NCI-H1694 treated with DMSO at 0.1 percent for 48 hours (cell line): Measurements from ENCODE around the gene MFAP3L.

ENCODE experiments used
- DNase-seq: peaks from one replicate; lab custom pipeline; 2025; lab: John Stamatoyannopoulos, UW

The MFAP3L gene

DNA sequence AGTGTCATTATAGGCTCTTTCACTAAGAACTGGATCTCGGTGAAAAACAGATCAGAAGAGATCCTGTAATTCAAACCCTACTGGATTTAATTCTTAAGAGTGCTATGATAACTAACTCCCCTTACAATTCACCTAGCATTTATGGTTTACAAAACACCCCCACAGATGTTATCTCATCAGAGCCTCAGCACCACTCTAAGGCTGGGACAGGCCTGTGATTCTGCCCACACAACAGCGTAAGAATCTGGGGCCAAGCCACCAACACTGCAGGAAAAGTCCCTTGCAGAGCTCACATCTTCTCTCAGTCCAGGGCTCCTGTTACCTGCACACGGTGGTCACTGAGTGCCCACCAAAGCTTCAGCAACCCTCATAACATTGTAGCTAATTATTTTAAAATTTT lies 8.9 kb downstream of the MFAP3L start:
- no peak for DNase-seq

DNA sequence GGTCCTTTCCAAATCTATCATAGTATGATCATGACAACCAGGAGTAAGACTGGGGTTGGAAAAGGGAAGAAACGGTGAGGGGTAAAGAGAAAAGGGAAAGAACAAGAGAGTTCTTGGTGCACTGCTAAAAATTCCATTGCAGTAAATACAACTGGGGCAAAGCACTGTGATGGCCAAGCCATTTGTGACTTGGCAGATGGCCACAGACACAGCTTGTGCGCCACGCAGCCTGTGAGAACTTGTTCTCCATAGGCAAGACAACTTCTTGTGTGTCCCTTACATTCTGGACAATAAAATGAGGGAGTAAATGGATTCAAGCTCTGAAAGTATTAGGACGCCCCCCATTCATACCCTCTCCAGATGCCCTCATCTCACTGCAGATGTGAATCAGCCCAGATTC lies 10.9 kb downstream of the MFAP3L start:
- no peak for DNase-seq

DNA sequence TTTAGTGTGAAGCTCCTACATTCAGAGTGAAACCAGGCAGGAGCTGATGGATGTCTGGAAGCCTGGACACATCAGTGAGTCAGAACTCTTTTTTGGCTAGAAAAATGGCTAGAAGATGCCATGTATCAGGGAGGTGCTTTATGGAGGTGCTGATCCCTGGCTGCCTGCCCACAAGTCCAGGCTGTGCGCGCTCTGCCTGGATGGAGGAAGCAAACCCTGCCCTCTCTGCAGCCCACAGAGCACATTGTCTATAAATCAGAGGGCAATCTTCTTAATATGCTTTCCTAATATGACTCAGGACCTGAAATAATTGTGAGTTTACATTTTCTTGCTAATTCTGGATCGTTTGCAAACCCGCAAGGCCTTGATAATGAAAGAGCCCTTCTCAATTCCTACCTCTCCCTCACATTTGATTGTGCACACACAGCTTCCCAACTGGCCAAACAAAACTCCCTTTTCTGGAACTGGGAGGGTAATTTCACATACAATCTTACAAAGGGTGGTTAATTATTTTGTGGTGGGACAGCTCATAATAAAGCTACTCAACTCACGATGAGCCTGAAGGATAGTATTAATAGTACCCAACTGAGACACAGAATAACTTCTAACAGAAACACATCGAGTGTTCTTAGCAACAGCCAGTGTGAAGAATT lies 11.7 kb downstream of the MFAP3L start:
- DNase-seq: no peak

DNA sequence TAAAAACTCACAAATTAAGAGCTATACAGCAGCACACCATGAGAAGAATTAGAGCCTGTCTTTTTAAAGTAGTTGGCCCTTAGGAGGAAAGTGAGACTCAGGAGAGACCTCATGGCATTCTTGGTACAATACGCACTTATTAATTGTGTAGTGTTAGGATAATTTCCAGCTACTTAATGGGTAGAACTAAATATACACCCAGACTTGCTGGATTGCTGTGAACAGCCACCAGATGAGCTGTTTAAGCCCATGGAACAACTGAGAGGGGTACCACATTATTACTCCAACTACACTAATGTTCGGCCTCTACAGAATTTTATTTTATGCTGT lies 13.6 kb downstream of the MFAP3L start:
- no peak for DNase-seq

DNA sequence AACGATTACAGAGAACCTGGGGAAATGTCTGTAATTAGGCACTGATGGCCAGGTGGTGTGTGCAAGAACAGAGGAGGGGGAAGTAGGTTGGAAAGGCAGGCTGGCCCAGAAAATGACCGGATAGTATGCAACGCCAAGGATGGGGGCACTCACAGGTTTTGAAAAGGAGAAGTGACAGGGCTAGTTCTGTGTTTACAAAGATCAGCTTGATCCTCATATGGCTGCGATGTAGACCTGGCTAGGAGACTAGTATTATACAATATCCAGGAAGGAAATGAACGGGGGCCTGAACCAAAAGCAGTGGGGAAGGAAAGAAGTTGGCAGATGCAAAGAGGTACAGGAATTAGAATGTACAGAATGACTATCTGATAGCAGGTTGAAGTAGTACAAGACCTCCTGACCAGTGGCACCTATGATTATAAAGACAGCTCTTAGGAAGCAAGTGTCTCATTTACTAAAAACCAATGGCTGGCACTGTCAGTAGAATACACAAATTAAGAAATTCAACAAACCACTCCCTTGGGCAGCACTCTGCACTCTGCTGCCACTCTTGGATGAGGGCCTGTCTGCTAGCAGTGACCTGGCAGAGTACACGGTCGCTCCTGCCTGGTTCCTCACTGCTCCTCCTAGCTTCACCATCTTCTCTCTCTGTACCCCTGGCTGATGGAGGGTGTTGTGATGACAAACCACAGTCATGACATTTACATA lies 14.1 kb downstream of the MFAP3L start:
- no peak for DNase-seq

DNA sequence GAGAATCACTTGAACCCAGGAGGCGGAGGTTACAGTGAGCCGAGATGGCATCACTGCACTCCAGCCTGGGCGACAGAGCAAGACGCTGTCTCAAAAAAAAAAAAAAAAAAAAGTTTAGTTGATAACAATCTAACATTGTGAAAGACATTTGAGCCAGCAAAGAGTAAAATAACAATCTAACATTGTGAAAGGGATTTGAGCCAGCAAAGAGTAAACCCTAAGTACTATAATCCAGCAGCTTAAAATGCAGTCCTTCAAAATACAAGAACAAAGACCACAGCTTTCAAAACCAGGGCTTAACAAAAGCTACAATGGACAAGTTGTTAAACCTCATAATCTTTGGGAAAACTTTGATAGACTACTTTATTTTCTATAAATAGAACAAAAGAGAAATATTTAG lies 16.9 kb downstream of the MFAP3L start:
- no peak for DNase-seq

DNA sequence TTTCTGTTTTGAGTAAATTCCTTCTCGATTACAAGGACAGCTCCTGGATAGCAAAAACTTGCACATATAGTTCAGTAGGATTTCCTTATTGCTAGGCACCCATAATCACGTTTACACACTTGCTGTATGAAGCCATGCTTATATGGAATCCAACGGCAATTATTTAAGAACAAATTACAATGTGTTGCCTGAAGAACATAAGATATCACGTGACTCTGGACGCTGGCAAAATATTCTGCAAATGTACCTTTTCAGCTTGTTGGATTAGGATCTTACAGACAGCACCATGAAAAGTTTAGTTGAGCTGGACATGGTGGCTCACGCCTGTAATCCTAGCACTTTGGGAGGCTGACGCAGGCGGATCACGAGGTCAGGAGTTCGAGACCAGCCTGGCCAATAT lies 17.4 kb downstream of the MFAP3L start:
- no peak for DNase-seq

DNA sequence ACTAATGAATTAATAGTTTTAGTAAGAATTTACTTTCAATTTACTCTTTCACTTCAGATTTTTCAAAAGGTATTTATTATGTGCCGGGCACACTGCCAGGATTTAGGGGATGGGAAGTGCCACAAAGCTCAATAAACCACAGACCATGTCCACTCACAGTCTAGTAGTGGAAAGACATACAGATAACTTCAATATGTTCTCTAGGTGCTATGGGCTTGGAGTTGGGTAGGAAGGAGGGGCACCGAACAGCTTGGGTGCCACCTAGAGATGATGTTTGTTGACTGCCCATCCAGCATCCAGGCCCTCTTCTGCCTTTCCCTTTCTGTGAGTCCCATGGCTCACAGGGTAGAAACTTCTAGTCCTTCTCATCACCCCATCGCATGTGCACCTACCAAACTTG lies 17.8 kb downstream of the MFAP3L start:
- no peak for DNase-seq

DNA sequence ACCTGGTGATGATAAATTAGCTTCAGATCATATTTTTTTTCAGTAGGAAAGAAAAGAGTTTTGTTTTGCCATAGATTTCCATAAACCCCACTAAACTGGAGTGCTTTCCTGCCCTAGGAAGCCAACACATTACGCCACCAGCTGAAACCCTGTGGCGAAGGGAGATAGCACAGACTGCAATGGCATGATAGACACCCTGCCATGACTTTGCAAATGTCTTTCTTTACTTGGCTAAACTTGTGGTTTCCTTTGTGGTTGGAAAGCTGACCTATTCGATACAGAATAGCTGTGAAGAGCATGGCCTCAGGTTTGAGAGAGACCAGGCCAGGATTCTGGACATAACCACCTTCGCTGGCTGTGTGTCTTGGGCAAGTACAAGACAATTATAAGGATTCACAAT lies 19.1 kb downstream of the MFAP3L start:
- DNase-seq: no peak

DNA sequence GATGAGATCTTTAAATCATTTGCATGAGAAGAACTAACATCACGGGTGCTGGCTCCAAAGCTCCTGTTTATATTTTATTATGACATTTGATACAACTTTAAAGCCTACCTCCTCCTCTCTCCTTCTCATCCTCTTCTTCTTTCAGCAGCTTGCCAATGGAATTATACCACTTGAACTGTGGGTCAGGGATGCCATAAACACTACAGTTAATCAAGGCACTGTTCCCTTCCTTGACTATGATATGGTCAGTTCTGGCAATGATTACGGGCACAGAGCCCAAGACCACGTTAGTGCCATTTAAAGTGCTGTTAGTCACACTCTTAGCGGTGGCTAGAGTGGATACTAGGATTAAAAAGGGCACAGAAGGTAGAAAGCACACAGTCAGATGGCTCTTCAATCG lies 20.7 kb downstream of the MFAP3L start:
- no peak for DNase-seq

DNA sequence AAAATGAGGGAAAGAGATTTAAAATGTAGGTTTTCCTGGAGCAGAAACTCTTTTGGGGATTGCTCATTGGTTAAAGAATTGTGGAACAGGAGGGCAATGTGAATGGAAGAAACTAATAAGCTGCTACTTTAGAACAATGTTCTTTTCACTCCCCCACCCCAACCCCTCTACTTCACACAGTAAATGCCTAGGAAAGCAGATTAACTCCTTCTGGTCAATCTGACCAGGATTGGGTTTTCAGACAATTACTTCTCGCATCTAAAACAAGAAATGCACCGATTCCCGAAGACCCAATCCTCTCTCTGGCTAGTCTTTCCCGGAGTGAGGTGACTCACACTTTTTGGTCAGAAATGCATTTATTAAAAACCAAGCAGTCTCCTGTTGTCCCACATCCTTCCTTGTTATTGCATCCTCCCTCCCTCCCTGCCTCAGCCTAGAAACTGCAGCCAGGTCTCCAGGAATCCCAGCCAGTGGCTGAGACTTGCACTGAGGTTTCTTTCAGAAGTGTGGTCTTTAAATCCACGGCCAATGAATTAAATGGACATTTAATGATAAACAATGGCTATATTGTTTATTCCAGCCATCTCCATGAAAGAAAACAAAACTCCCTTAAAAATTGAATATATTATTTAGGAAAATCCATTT lies 21.4 kb downstream of the MFAP3L start:
- no peak for DNase-seq

DNA sequence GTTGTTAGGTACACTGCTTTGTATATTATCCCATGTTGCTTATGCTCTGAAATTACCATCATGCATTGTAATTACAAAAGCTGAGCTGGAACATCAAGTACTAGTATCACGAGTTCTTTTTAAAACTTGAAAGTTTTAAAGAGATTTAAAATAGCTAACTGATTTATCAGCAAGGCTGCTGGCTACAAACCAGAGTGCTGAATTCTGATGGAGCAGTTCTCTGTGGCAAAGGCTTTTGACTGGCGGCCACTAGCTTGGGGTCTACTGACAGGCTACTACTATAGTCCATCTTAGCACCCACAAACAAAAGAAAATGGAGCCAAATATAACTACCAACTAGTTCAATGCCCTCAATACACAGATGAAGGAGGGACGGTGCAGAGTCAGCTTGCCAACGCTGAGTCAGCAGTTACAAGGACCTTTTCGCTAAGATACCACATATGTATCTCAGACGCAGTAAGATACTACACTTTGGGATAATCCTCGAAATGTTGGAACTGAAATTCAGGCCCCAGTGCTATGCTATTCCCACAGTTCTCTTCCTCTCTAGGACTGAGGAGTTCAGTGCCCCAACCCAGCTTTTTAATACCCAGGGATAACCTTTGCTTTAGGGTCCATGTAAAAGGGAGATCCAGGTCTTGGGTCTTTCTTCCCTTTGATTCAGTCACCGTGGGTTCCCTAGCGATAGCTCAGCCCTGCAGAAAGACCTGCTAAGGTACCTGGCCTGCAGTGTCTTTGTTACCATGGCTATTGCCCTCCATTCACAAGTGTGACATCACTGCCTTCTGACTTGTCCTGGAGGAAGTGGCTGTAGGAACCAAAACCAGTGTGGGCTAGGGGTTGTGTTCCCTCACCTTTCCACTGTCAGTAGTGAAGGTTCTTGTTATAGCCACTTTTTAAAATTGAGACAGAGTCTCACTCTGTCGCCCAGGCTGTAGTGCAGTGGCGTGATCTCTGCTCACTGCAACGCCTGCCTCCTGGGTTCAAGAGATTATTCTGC lies 22.8 kb downstream of the MFAP3L start:
- DNase-seq: no peak

DNA sequence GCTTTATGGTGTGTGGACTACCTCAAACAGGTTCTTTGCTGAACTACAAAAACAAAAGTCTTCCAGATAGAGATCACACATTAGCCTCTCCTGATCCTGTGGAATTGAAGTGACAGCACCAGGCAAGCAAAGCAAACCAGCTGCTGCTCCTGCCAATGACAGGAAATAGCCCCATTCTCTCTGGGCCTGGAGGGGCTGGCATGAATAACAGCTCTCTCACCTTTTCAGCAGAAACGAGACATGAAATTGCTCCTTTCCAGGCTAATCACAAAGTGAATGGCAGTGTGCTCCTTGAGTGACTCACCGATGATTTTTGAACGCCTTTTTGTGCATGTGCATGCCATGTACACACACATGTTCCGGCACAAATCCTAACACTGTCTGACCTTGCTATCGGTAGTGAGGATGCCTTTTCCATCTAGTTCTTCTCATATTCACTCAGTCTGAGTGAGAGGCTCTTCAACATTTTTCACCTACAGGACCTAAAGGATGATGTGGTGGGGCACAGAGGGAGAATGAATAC lies 24.4 kb downstream of the MFAP3L start:
- no peak for DNase-seq

DNA sequence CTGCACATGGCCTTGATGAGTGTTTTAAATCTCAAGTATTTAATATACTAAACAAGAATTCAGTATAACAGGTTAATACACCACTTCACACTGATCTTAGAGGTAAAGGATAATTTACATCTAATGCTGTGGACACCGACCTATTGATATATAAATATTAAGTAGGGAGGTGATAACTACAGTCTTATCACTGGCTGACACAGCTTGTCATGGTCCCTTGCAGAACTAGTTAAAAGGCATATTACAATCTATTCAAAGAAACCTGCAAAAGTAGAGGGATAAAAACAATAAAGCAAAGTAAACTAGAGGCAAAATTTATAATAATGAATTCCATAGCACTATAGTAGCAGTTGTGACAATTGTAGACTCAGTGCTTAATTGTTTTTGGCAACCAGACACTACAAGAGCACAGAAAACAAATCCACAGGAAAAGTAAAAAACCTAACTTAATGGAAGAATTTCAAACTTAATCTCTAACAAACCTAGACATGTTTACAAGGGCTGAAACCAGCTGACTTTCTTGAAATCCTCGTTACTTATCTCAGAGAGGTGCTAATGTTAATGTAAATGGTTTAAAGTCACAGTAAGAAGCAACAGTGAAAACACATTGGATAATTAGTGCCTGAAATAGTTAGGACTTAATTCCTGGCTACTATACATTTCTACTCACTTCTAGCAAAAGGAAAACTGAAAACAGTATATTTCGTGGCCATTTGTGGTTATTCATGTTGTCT lies 25.0 kb downstream of the MFAP3L start:
- no peak for DNase-seq

DNA sequence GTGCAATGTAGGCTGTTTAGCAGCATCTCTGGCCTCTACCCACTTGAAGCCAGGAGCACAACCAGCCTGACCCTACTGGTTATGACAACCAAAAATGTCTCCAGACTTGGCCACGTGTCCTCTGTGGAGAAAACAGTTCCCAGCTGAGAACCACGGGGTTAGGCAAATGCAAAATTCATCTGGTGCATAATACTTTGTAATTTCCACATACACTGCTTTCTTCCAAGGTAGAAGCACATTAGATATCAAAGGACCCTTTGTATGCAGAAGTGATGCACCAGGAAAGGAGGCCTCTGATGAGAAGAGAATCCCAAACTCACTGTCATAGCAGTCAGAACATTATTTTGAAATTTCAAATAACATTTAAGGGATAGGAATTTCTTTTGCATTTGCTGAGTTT lies 26.3 kb downstream of the MFAP3L start:
- DNase-seq: no peak

DNA sequence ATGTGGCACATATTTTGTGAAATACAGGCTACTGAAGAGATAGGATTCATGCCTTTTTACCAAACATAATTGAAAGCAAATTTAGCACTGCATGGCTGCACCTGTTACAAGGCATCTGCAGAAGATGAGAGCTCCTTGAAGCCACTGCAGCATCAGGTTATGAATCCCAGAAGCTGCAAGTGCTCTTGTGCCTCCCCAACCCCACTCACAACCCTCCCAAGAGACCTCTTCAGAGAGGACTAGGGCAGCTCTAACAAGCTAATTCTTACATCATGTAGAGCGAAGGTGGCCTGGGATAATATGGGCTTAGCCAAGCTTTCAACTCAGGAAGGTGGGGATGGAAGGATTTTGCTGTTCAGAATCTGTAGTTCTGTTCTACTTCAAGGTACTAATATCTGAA lies 27.2 kb downstream of the MFAP3L start:
- DNase-seq: no peak

DNA sequence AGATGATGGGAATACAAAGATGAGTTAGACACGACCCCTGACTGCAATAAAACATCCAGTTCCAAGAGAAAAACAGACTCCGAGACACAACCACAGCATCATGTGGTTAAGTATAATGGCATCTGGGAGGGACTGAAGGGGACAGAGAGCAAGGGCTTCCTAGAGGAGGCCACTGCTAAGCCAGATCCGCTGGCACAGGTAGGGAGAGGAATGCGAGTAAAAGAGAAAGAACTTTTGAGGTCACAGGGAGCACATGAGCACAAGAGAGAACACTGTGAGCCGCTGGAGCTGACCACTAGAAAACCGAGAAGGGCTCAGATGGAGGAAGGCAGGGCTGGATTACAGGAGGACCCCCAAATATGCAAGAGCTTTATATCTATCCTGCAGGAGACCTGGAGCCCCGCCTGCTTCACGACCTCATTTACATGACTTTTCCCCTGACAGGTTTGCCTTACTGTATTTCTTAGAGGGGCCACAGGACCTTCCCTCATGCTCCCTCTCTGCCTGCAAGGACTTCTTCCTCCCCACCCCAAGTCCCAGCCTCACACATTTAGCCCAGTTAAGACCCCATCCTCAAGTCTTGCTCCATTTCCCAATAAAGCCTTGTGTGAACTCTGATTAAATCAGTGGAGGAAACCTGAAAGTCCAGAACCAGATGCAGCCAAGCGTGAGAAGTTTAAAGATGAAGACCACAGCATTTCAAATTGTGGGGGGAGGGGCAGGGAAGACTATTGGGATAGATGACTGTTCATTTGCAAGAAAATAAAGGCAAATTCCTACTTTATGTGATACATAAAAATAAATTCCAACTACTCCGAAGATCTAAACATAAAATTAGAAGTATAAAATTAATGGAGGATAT lies 29.6 kb downstream of the MFAP3L start:
- no peak for DNase-seq

DNA sequence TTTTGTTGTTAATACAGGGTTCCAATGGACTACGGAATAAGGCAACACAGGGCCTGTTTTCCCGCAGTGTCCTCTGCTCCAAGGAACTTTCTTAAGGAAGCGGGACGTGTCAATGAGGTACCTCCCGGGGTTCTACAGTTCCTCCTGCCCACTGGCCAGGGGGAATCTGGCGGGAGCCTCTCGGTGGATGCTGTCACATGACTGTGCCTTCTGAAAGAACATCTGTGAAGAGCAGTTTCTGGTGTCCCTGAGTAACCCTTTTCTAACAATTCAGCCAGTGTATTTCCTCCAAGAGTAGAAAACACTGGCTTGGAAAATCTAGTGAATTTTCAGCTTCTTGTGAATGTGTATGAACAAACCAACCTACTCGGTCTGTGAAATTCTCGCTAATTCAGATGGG lies 32.7 kb downstream of the MFAP3L start:
- no peak for DNase-seq

DNA sequence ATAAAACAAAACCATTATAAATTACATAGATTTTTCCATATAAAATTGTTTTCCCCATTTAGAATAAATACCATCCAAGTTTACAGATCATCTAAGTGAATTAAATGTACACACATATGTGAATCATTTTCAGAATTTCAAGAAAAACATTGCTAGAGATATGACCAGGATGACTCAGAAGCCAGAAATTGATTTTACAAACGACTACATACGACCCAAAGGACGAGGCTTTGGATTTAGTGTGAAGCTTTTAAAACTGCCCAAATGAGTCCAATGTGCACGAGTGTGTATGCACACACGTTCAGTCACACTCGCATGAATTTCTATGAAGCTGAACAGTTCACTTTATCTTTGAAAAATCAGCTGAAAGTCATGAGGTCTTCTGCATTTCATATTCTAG lies 37.9 kb downstream of the MFAP3L start:
- DNase-seq: no peak
